CD4-positive, alpha-beta T cell (primary cell): ENCODE results near the gene GRM4. TPM values are rescaled to one million over a fixed set of nuclear protein-coding genes. Genes with fewer than 3 reads are reported as not detected.

Experiments
- ATAC-seq: fragments of 200-7000 bp; cut with Tn5 transposase; one replicate; pipeline ENCODE4 v1.10.0; 2022; ENCODE audit warnings: mild to moderate bottlenecking; ENCODE audit not compliant: poor library complexity
- CTCF ChIA-PET: fragments of 350-600 bp; sonication (Branson Sonifier 250); formaldehyde crosslinking; loops from one replicate; lab custom pipeline; 2021; ENCODE audit warnings: antibody characterized with exemption, inconsistent platforms; lab: Charles Lee
- POLR2A ChIA-PET: fragments of 350-600 bp; sonication (Branson Sonifier 250); formaldehyde crosslinking; loops from one replicate; lab custom pipeline; 2021; ENCODE audit warnings: antibody characterized with exemption, inconsistent platforms; lab: Charles Lee
- DNase-seq, 14 experiments: peaks; one replicate each; pipeline ENCODE4 v3.0.0-alpha.2; 2013 to 2020; ENCODE audit warnings: mixed read lengths in 2 of 14
- H3K27ac ChIP-seq, 2 donors: one replicate each; pipeline versions ENCODE4 v1.5.1 to v1.7.0; 2013; ENCODE audit warnings: low read length in 2 of 2, low read depth in 1 of 2, mild to moderate bottlenecking in 1 of 2
- H3K27me3 ChIP-seq, 2 experiments: 1 replicate in 1 of 2; 2 replicates in 1 of 2; pipeline versions ENCODE4 v1.6.1 to v1.7.0; 2013; ENCODE audit warnings: low read length in 2 of 2, control low read depth in 1 of 2, mild to moderate bottlenecking in 1 of 2, moderate library complexity in 1 of 2; ENCODE audit not compliant: insufficient read depth in 2 of 2, control insufficient read depth in 1 of 2
- H3K36me3 ChIP-seq: one replicate; pipeline ENCODE4 v1.6.1; 2013; ENCODE audit warnings: low read length, control low read depth; ENCODE audit not compliant: insufficient read depth
- H3K4me1 ChIP-seq: one replicate; pipeline ENCODE4 v1.6.1; 2013; ENCODE audit warnings: low read length, control low read depth; ENCODE audit not compliant: insufficient read depth
- H3K4me3 ChIP-seq: one replicate; pipeline ENCODE4 v1.5.1; 2013; ENCODE audit warnings: mild to moderate bottlenecking, low read length, moderate library complexity
- H3K9me3 ChIP-seq, 2 experiments: 1 replicate in 1 of 2; 2 replicates in 1 of 2; pipeline versions ENCODE4 v1.6.1 to v1.7.0; 2013; ENCODE audit warnings: low read length in 2 of 2, mild to moderate bottlenecking in 2 of 2, control low read depth in 1 of 2, moderate library complexity in 1 of 2; ENCODE audit not compliant: control insufficient read depth in 1 of 2, insufficient read depth in 1 of 2
- H3K27ac Mint-ChIP-seq: one replicate; pipeline ENCODE4 v1.8.0; 2020; ENCODE audit warnings: mixed read lengths
- H3K27me3 Mint-ChIP-seq: one replicate; pipeline ENCODE4 v1.8.0; 2021; ENCODE audit warnings: mixed read lengths
- H3K36me3 Mint-ChIP-seq: one replicate; pipeline ENCODE4 v1.8.0; 2021; ENCODE audit warnings: low read depth, mixed read lengths
- H3K4me1 Mint-ChIP-seq: one replicate; pipeline ENCODE4 v1.8.0; 2021; ENCODE audit warnings: low read depth, mixed read lengths
- H3K4me3 Mint-ChIP-seq: one replicate; pipeline ENCODE4 v1.8.0; 2020; ENCODE audit warnings: mild to moderate bottlenecking, mixed read lengths
- H3K9me3 Mint-ChIP-seq: one replicate; pipeline ENCODE4 v1.8.0; 2020; ENCODE audit warnings: mixed read lengths
- intact Hi-C, 2 experiments: fragments of 100-400 bp; cut with DNase I in 1 of 2; cut with micrococcal nuclease in 1 of 2; formaldehyde crosslinking; loops; one replicate each; pipeline versions ENCODE4 v1.15.1 to v1.9.0; 2023 to 2025; cut with DNase I, micrococcal nuclease
- total RNA-seq, 174 experiments: library from RNA in 2 of 174; stranded (reverse) in 2 of 174; gene quantifications; one replicate each; pipeline ENCODE4 v1.2.3 and lab custom pipeline; 2021 to 2026
- TF ChIP-seq, protein P1 (sequence below): fragments of 200-600 bp; IDR thresholded peaks from one replicate; pipeline ENCODE4 v1.8.0; 2022; ENCODE audit warnings: antibody characterized with exemption, mild to moderate bottlenecking

The GRM4 gene
- total RNA-seq, 2 experiments from 2014 or later: 0.08 TPM; not detected in 1

DNA sequence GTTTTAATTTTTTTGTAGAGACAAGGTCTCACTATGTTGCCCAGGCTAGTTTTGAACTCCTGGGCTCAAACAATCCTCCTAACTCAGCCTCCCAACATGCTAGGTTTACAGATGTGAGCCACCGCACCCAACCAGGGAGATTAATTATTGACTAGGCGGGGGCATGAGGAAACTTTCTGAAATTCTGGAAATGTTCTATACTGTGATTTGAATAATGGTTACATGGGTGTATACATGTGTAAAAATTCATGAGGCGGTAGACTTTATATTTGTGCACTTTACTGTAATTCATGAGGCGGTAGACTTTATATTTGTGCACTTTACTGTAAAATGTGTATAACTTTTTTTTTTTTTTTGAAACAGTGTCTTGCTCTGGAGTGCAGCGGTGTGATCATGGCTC is 147.2 kb downstream of the GRM4 start:
- intact Hi-C loops: no loop called here
- H3K4me1 Mint-ChIP-seq: no peaks in the 10 kb centered on the region
- peaks cover 3% of the 10 kb centered on the region for H3K27me3 Mint-ChIP-seq
- Histone ChIP-seq H3K36me3 (no peaks in the 10 kb centered on the region), H3K27me3 (peaks cover 0 to 5% of the 10 kb centered on the region in 2 experiments), H3K4me3 (no peak overlapping the region), H3K9me3 (no peaks in the 10 kb centered on the region), H3K27ac (no peak overlapping the region), H3K4me1 (no peaks in the 10 kb centered on the region)
- H3K27ac Mint-ChIP-seq: no peak overlapping the region
- H3K36me3 Mint-ChIP-seq: no peaks in the 10 kb centered on the region
- ChIA-PET POLR2A (no interaction called here), CTCF (no interaction called here)
- ATAC-seq (no peak), DNase-seq (no peak)
- H3K4me3 Mint-ChIP-seq: no peak overlapping the region
- TF ChIP-seq, protein P1, sequence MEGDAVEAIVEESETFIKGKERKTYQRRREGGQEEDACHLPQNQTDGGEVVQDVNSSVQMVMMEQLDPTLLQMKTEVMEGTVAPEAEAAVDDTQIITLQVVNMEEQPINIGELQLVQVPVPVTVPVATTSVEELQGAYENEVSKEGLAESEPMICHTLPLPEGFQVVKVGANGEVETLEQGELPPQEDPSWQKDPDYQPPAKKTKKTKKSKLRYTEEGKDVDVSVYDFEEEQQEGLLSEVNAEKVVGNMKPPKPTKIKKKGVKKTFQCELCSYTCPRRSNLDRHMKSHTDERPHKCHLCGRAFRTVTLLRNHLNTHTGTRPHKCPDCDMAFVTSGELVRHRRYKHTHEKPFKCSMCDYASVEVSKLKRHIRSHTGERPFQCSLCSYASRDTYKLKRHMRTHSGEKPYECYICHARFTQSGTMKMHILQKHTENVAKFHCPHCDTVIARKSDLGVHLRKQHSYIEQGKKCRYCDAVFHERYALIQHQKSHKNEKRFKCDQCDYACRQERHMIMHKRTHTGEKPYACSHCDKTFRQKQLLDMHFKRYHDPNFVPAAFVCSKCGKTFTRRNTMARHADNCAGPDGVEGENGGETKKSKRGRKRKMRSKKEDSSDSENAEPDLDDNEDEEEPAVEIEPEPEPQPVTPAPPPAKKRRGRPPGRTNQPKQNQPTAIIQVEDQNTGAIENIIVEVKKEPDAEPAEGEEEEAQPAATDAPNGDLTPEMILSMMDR: no peak
- H3K9me3 Mint-ChIP-seq: no peaks in the 10 kb centered on the region

DNA sequence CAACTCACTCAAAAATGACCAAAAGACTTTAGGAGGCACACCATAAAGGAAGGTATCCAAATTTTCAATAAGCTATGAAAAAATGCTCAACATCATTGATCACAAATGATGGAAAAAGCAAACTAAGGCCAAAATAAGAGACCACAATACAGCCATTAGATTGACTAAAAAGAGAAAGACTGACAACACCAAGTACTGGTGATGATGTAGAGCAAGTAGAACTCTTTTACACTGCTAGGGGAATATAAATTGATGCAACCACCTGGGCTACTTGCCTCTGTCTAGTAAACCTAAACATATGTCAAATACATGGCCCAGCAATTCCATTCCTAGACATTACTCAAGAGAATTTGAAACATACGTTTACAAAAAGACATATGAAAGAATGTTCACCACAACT is 148.6 kb downstream of the GRM4 start:
- ChIA-PET CTCF (no interaction called here), POLR2A (no interaction called here)
- Mint-ChIP-seq H3K27ac (no peak overlapping the region), H3K4me3 (no peak overlapping the region), H3K36me3 (no peaks in the 10 kb centered on the region), H3K27me3 (peaks cover 3% of the 10 kb centered on the region), H3K9me3 (no peaks in the 10 kb centered on the region), H3K4me1 (no peaks in the 10 kb centered on the region)
- ATAC-seq: no peak
- Histone ChIP-seq H3K4me3 (no peak overlapping the region), H3K27me3 (peaks cover 0 to 5% of the 10 kb centered on the region in 2 experiments), H3K9me3 (no peaks in the 10 kb centered on the region), H3K36me3 (no peaks in the 10 kb centered on the region), H3K4me1 (no peaks in the 10 kb centered on the region), H3K27ac (no peak overlapping the region)
- no peak for DNase-seq
- TF ChIP-seq, protein P1: no peak
- intact Hi-C loops: no loop called here

DNA sequence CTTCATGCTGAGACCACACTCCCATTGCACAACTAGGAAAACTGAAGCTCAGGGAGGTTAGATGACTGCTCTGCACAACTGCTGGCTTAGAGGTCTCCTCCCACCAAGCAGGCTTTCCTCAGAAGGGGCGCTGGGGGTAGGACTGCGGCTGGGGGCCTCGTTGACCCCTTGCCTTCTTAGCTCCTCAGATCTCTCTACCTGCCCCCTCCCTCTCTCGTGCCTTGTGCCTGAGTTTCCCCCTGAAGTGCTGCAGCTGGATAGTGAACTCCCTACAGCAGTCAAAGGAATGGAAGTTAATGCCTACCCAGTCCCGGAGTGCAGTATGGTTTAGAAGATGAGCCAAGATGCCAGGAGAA is 149.8 kb downstream of the GRM4 start:
- peaks cover 0 to 5% of the 10 kb centered on the region in 2 experiments for H3K27me3 ChIP-seq
- CTCF ChIA-PET: no interaction called here

More for the DNA sequence above, 149.8 kb downstream of the GRM4 start:
- H3K9me3 Mint-ChIP-seq: no peaks in the 10 kb centered on the region
- intact Hi-C loops: no loop called here
- H3K4me3 ChIP-seq: no peak overlapping the region
- H3K27me3 Mint-ChIP-seq: peaks cover 3% of the 10 kb centered on the region
- no peaks in the 10 kb centered on the region for H3K9me3 ChIP-seq
- TF ChIP-seq, protein P1: no peak
- DNase-seq (no peak), ATAC-seq (no peak)
- no peak overlapping the region for H3K4me3 Mint-ChIP-seq
- no peaks in the 10 kb centered on the region for H3K36me3 ChIP-seq
- no peak overlapping the region for H3K27ac ChIP-seq
- POLR2A ChIA-PET: no interaction called here
- H3K4me1 Mint-ChIP-seq: no peaks in the 10 kb centered on the region
- H3K4me1 ChIP-seq: no peaks in the 10 kb centered on the region
- no peak overlapping the region for H3K27ac Mint-ChIP-seq
- no peaks in the 10 kb centered on the region for H3K36me3 Mint-ChIP-seq
